Endothelial cell of umbilical vein (primary cell): Measurements from ENCODE around the gene COL26A1. TPM values are rescaled to one million over a fixed set of nuclear protein-coding genes. Genes with fewer than 3 reads are reported as not detected.

Experiments
- BruUV-seq: library from RNA; stranded (reverse); fragments of 400-500 nt; replicated peaks from 2 replicates; lab custom pipeline; 2021; lab: Mats Ljungman, UMichigan
- CTCF ChIA-PET: fragments of 300-600, 350-600 bp; sonication (Branson Sonifier 250); formaldehyde crosslinking; loops from one replicate; lab custom pipeline; 2021; ENCODE audit warnings: antibody characterized with exemption, inconsistent platforms; lab: Charles Lee
- POLR2A ChIA-PET: fragments of 300-600, 350-600 bp; sonication (Branson Sonifier 250); formaldehyde crosslinking; loops from one replicate; lab custom pipeline; 2021; ENCODE audit warnings: antibody characterized with exemption, inconsistent platforms; lab: Charles Lee
- DNase-seq: peaks from one replicate; pipeline ENCODE4 v3.0.0-alpha.2; 2011; ENCODE audit warnings: low read depth, low spot score
- FAIRE-seq: peaks from 2 replicates; lab custom pipeline; 2011; peaks lifted over from hg19 to GRCh38; lab: Jason Lieb, UNC
- H2AFZ ChIP-seq: 2 replicates; pipeline ENCODE4 v1.6.0; 2012; ENCODE audit warnings: low read depth, low read length, control low read depth, inconsistent platforms
- H3K27ac ChIP-seq: 2 replicates; pipeline ENCODE4 v1.5.1; 2011; ENCODE audit warnings: low read depth, mild to moderate bottlenecking, control low read depth, low read length, moderate library complexity; ENCODE audit not compliant: insufficient read depth
- H3K27me3 ChIP-seq, 2 experiments: 2 replicates each; pipeline versions ENCODE4 v1.6.0 to v1.6.1; 2011; ENCODE audit warnings: low read length in 2 of 2, mixed read lengths in 1 of 2; ENCODE audit not compliant: control insufficient read depth in 2 of 2, insufficient read depth in 2 of 2
- H3K36me3 ChIP-seq, 2 experiments: 2 replicates in 1 of 2; 3 replicates in 1 of 2; pipeline ENCODE4 v1.5.1; 2011; ENCODE audit warnings: low read length in 2 of 2, mild to moderate bottlenecking in 1 of 2, moderate library complexity in 1 of 2; ENCODE audit not compliant: control insufficient read depth in 2 of 2, insufficient read depth in 2 of 2; ENCODE audit errors: extremely low read depth in 1 of 2
- H3K4me1 ChIP-seq: 3 replicates; pipeline ENCODE4 v1.5.1; 2011; ENCODE audit warnings: mild to moderate bottlenecking, low read length; ENCODE audit not compliant: control insufficient read depth, insufficient read depth; ENCODE audit errors: extremely low read depth
- H3K4me2 ChIP-seq: 2 replicates; pipeline ENCODE4 v1.6.1; 2011; ENCODE audit warnings: low read length, control low read depth, mixed read lengths; ENCODE audit not compliant: insufficient read depth
- H3K4me3 ChIP-seq, 3 experiments: fragments of 200-600 bp in 1 of 3; sonication (generic), shearing (Covaris generic) in 1 of 3; replicated peaks in 1 of 3; 2 replicates each; pipeline ENCODE4 v1.5.1; 2011 to 2016; ENCODE audit warnings: control low read depth in 3 of 3, low read length in 3 of 3, mild to moderate bottlenecking in 2 of 3, inconsistent platforms in 1 of 3, low read depth in 1 of 3, moderate library complexity in 1 of 3; ENCODE audit not compliant: insufficient read depth in 1 of 3
- H3K79me2 ChIP-seq: 2 replicates; pipeline ENCODE4 v1.6.0; 2012; ENCODE audit warnings: low read length, inconsistent platforms; ENCODE audit not compliant: control insufficient read depth, insufficient read depth
- H3K9ac ChIP-seq: replicated peaks from 2 replicates; pipeline ENCODE3; 2011; ENCODE audit warnings: low read length, control low read depth; ENCODE audit not compliant: insufficient read depth; ENCODE audit errors: extremely low read depth
- H3K9me1 ChIP-seq: replicated peaks from 3 replicates; pipeline ENCODE4 v1.6.0; 2011; ENCODE audit warnings: mild to moderate bottlenecking, low read length; ENCODE audit not compliant: control insufficient read depth, insufficient read depth; ENCODE audit errors: extremely low read depth
- H3K9me3 ChIP-seq: replicated peaks from 2 replicates; pipeline ENCODE4 v1.5.1; 2012; ENCODE audit warnings: low read length, inconsistent platforms; ENCODE audit not compliant: control insufficient read depth, insufficient read depth
- H4K20me1 ChIP-seq: replicated peaks from 2 replicates; pipeline ENCODE3; 2011; ENCODE audit warnings: mild to moderate bottlenecking, low read length; ENCODE audit not compliant: control insufficient read depth, insufficient read depth; ENCODE audit errors: extremely low read depth
- EZH2 ChIP-seq: IDR thresholded peaks from 2 replicates; pipeline ENCODE4 v1.6.1; 2012; ENCODE audit warnings: borderline replicate concordance, low read depth, mild to moderate bottlenecking, moderate library complexity, low read length, inconsistent platforms; ENCODE audit not compliant: severe bottlenecking
- FOS ChIP-seq: IDR thresholded peaks from 2 replicates; pipeline ENCODE4 v1.6.1; 2011; ENCODE audit warnings: mild to moderate bottlenecking, low read length, moderate library complexity, borderline replicate concordance; ENCODE audit not compliant: insufficient read depth
- GATA2 ChIP-seq: IDR thresholded peaks from 2 replicates; pipeline ENCODE4 v1.7.0; 2011; ENCODE audit warnings: low read depth, mild to moderate bottlenecking, moderate library complexity, mixed read lengths, low read length; ENCODE audit not compliant: insufficient read length, insufficient read depth
- JUN ChIP-seq: IDR thresholded peaks from 2 replicates; pipeline ENCODE4 v1.6.1; 2011; ENCODE audit warnings: borderline replicate concordance, low read depth; ENCODE audit not compliant: insufficient read length, insufficient read depth
- MYC ChIP-seq: IDR thresholded peaks from one replicate; pipeline ENCODE4 v1.6.1; 2011; ENCODE audit warnings: mild to moderate bottlenecking, low read depth, low read length
- POLR2A ChIP-seq: IDR thresholded peaks from 2 replicates; pipeline ENCODE4 v1.6.1; 2012; ENCODE audit warnings: low read depth, mild to moderate bottlenecking, control low read depth, low read length
- dilution Hi-C: fragments of 300-500 bp; cut with MboI; formaldehyde crosslinking; loops from one replicate; pipeline ENCODE4 v1.15.0; 2019; ENCODE audit warnings: low sequenced_read_pairs; ENCODE audit not compliant: extremely low pct_ligation_motif_present
- intact Hi-C: fragments of 100-400 bp; cut with micrococcal nuclease; formaldehyde crosslinking; loops from one replicate; pipeline ENCODE4 v1.10.0; 2022
- polyA plus RNA-seq, 4 experiments: library from polyadenylated mRNA; depleted of rRNA in 3 of 4; stranded (reverse) in 3 of 4; unstranded in 1 of 4; fragments of >200 nt; gene quantifications; 2 replicates each; pipeline versions ENCODE4 v1.2.1 to v1.2.3, GENCODE V29; 2011 to 2012; ENCODE audit warnings: missing spikeins in 1 of 4
- total RNA-seq: library from RNA; stranded (reverse); gene quantifications from 2 replicates; pipeline ENCODE4 v1.2.3, GENCODE V29; 2021
- TF ChIP-seq, protein P1 (sequence below): IDR thresholded peaks from 2 replicates; pipeline ENCODE4 v1.6.1; 2011; ENCODE audit not compliant: insufficient read depth, insufficient read length
- TF ChIP-seq, protein P2 (sequence below), 2 donors: IDR thresholded peaks; 1 replicate in 1 of 2; 2 replicates in 1 of 2; pipeline ENCODE4 v1.5.1; 2011; ENCODE audit warnings: low read length in 2 of 2, mild to moderate bottlenecking in 2 of 2, moderate library complexity in 2 of 2, control low read depth in 1 of 2, inconsistent platforms in 1 of 2, low read depth in 1 of 2; ENCODE audit not compliant: insufficient read depth in 1 of 2; ENCODE audit errors: extremely low read depth in 1 of 2

The COL26A1 gene
- total and polyA plus RNA-seq, 2 donors (not counting 3 experiments of a cell fraction or from before 2014, with no cell fraction given), result not detected

DNA sequence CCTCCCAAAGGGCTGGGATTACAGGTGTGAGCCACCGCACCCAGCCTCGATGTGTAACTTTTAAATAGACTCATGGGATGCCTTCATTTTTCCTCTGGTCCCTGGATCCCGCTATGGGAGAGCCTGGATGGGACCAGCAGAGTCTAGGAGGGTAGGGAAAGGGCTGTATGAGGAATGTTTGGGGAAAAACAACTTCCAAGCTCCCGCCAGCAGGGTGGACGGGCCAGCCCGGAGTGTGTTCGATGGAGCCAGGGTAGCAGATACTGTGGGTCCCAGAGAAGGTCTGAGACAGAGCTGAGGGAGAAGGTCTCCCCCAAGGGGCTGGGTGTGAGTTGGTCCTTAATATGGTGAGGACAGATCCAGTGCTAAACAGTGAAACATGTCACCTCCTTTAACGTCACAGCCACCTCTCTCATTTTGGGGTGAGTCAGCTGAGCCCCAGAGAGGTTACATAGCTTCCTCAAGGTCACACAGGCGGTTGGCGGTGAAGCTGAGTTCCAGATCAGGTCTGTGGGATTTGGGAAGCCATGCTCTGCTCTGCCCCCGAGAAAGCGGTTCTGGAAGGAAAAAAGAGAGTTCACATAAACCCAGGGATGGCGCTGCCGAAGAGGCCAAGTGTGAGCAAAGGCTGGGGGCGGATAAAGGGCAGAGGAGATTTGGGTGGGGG is 200.0 kb downstream of the COL26A1 start:
- Histone ChIP-seq H4K20me1 (no peaks in the 10 kb centered on the region), H3K9me3 (no peaks in the 10 kb centered on the region), H3K4me2 (no peak overlapping the region), H3K36me3 (no peaks in the 10 kb centered on the region), H3K79me2 (no peaks in the 10 kb centered on the region), H2AFZ (no peak overlapping the region), H3K9me1 (no peaks in the 10 kb centered on the region), H3K27ac (no peak overlapping the region), H3K9ac (no peak overlapping the region), H3K4me1 (no peaks in the 10 kb centered on the region), H3K4me3 (no peak overlapping the region), H3K27me3 (peaks cover 0 to 6% of the 10 kb centered on the region in 2 experiments)
- TF ChIP-seq EZH2 (no peak), GATA2 (no peak), POLR2A (no peak), MYC (no peak), JUN (no peak), FOS (no peak)
- TF ChIP-seq, protein P1, sequence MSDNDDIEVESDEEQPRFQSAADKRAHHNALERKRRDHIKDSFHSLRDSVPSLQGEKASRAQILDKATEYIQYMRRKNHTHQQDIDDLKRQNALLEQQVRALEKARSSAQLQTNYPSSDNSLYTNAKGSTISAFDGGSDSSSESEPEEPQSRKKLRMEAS, result no peak
- TF ChIP-seq, protein P2, sequence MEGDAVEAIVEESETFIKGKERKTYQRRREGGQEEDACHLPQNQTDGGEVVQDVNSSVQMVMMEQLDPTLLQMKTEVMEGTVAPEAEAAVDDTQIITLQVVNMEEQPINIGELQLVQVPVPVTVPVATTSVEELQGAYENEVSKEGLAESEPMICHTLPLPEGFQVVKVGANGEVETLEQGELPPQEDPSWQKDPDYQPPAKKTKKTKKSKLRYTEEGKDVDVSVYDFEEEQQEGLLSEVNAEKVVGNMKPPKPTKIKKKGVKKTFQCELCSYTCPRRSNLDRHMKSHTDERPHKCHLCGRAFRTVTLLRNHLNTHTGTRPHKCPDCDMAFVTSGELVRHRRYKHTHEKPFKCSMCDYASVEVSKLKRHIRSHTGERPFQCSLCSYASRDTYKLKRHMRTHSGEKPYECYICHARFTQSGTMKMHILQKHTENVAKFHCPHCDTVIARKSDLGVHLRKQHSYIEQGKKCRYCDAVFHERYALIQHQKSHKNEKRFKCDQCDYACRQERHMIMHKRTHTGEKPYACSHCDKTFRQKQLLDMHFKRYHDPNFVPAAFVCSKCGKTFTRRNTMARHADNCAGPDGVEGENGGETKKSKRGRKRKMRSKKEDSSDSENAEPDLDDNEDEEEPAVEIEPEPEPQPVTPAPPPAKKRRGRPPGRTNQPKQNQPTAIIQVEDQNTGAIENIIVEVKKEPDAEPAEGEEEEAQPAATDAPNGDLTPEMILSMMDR (IDR thresholded peaks at IDR 0.05; ENCODE audit: extremely low read depth in 1 of 2, insufficient read depth in 1 of 2, low read depth in 1 of 2, low read length in 2 of 2), result no peak
- dilution Hi-C loops, result no loop called here
- DNase-seq (no peak), FAIRE-seq (no peak)
- BruUV-seq, result no TSS peak
- POLR2A ChIA-PET, result no interaction called here
- intact Hi-C loops, result no loop called here
- CTCF ChIA-PET, result interaction anchor here (1.1 to 1.2 kb wide), 2 partner anchors 20 to 151 kb away, joined by 3 read pairs; no protein-coding TSS in a partner anchor
